ENCODE results near the gene INPP4B. TPM values are rescaled to one million over a fixed set of nuclear protein-coding genes. Genes with fewer than 3 reads are reported as not detected.

The INPP4B gene
- total and polyA plus RNA-seq, 2 experiments from 2014 or later = 4.6 to 5.5 TPM

- Histone ChIP-seq H3K27ac (no peak overlapping the region), H3K27me3 (no peaks in the 10 kb centered on the region), H3K4me1 (ENCODE audit: low read depth) (no peaks in the 10 kb centered on the region), H3K36me3 (no peaks in the 10 kb centered on the region), H3K4me3 (no peak overlapping the region), H3K9me3 (ENCODE audit: low read depth) (no peaks in the 10 kb centered on the region)
- no peak for TF ChIP-seq CTCF (IDR thresholded peaks at IDR 0.05; ENCODE audit: low read depth, low read length)
- no peak for DNase-seq (ENCODE audit: low read depth in 1 of 2, low spot score in 1 of 2)
Measured at GRCh38 chr4:142449771-142450373, 396.2 kb downstream of the INPP4B start.

GRCh38 chr4:142447009-142447408, 399.1 kb downstream of the INPP4B start:
- H3K4me3 ChIP-seq = no peak overlapping the region
- no peaks in the 10 kb centered on the region for H3K27me3 ChIP-seq
- no peak overlapping the region for H3K27ac ChIP-seq
- no peaks in the 10 kb centered on the region for H3K36me3 ChIP-seq
- no peak for DNase-seq (ENCODE audit: low read depth in 1 of 2, low spot score in 1 of 2)
- H3K4me1 ChIP-seq (ENCODE audit: low read depth) = no peaks in the 10 kb centered on the region
- H3K9me3 ChIP-seq (ENCODE audit: low read depth) = no peaks in the 10 kb centered on the region
- no peak for TF ChIP-seq CTCF (IDR thresholded peaks at IDR 0.05; ENCODE audit: low read depth, low read length)

- H3K9me3 ChIP-seq (ENCODE audit: low read depth) = no peaks in the 10 kb centered on the region
- H3K4me1 ChIP-seq (ENCODE audit: low read depth) = no peaks in the 10 kb centered on the region
- no peak for TF ChIP-seq CTCF (IDR thresholded peaks at IDR 0.05; ENCODE audit: low read depth, low read length)
- no peaks in the 10 kb centered on the region for H3K36me3 ChIP-seq
- H3K4me3 ChIP-seq = no peak overlapping the region
- H3K27me3 ChIP-seq = no peaks in the 10 kb centered on the region
- DNase-seq (ENCODE audit: low read depth in 1 of 2, low spot score in 1 of 2) = no peak
- H3K27ac ChIP-seq = no peak overlapping the region
Measured at GRCh38 chr4:142443469-142443868, 402.6 kb downstream of the INPP4B start.

- Histone ChIP-seq H3K9me3 (ENCODE audit: low read depth) (no peaks in the 10 kb centered on the region), H3K36me3 (no peaks in the 10 kb centered on the region), H3K4me1 (ENCODE audit: low read depth) (peaks cover 3% of the 10 kb centered on the region), H3K27ac (no peak overlapping the region), H3K27me3 (no peaks in the 10 kb centered on the region), H3K4me3 (no peak overlapping the region)
- no peak for DNase-seq (ENCODE audit: low read depth in 1 of 2, low spot score in 1 of 2)
- no peak for TF ChIP-seq CTCF (IDR thresholded peaks at IDR 0.05; ENCODE audit: low read depth, low read length)
Measured at GRCh38 chr4:142440093-142440492, 406.0 kb downstream of the INPP4B start.

GRCh38 chr4:142435599-142436235, 410.4 kb downstream of the INPP4B start:
- TF ChIP-seq CTCF (IDR thresholded peaks at IDR 0.05; ENCODE audit: low read depth, low read length) = no peak
- Histone ChIP-seq H3K27me3 (no peaks in the 10 kb centered on the region), H3K4me3 (no peak overlapping the region), H3K9me3 (ENCODE audit: low read depth) (no peaks in the 10 kb centered on the region), H3K27ac (no peak overlapping the region), H3K36me3 (no peaks in the 10 kb centered on the region), H3K4me1 (ENCODE audit: low read depth) (peaks cover 3% of the 10 kb centered on the region)
- peak in 1 of 2 donors; percentile 12 for DNase-seq (ENCODE audit: low read depth in 1 of 2, low spot score in 1 of 2)
